ENCODE measurements around the gene TMEM200A. TPM values are rescaled to one million over a fixed set of nuclear protein-coding genes. Genes with fewer than 3 reads are reported as not detected.

The TMEM200A gene
- total and polyA plus RNA-seq, 10 of the 15 experiments (the other 5 are each of a cell fraction or from before 2014, with no cell fraction given), result 5.5 to 12.4 (median 9.6) TPM

DNA sequence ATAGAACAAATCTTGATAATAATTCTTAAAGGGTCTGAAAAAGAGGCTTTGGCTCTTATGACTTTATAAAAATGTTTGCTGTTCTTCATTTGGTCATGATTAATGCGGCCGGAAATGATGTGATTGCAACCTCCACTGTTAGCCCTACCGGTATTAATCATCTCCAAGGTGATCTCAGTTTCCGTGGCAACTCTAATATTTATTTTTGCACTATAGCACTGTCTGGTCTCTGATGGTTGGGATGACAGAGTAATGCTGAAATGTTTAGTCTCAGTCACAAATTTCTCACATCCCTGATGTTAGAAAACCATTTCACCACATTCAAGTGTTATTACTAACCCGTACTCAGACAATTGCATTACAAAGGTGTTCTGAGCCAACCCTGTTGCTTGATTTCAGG lies 87.4 kb downstream of the TMEM200A start (continued):
- TF ChIP-seq HCFC1 (IDR thresholded peaks at IDR 0.05; ENCODE audit: low read length) (no peak), CBX3 (IDR thresholded peaks at IDR 0.05; ENCODE audit: borderline replicate concordance, low read depth) (no peak), CREB1 (IDR thresholded peaks at IDR 0.05; ENCODE audit: low read depth) (peak; percentile 19; the same call in 1 of the 2 replicates), TBL1XR1 (IDR thresholded peaks at IDR 0.05; ENCODE audit: low read depth, low read length) (no peak), NBN (IDR thresholded peaks at IDR 0.05) (no peak), MYB (IDR thresholded peaks at IDR 0.05; ENCODE audit: borderline replicate concordance, low read depth, low read length) (no peak), RBBP5 (conservative IDR thresholded peaks at IDR 0.05) (no peak), SIN3A (IDR thresholded peaks at IDR 0.05; ENCODE audit: low read depth, low read length) (no peak), NFYA (IDR thresholded peaks at IDR 0.05; ENCODE audit: borderline replicate concordance, low read depth, low read length) (no peak), BHLHE40 (IDR thresholded peaks at IDR 0.05; ENCODE audit: borderline replicate concordance in 1 of 2, low read depth in 2 of 2, low read length in 1 of 2) (no peak), RUNX3 (IDR thresholded peaks at IDR 0.05; ENCODE audit: low read length) (peak; percentile 62; the same call in 1 of the 2 replicates), POLR2AphosphoS5 (IDR thresholded peaks at IDR 0.05; ENCODE audit: low read length) (no peak), ZNF622 (IDR thresholded peaks at IDR 0.05) (no peak), CBX5 (IDR thresholded peaks at IDR 0.05; ENCODE audit: low read depth) (no peak), RB1 (IDR thresholded peaks at IDR 0.05; ENCODE audit: borderline replicate concordance) (no peak), TARDBP (IDR thresholded peaks at IDR 0.05; ENCODE audit: borderline replicate concordance) (no peak), SREBF1 (IDR thresholded peaks at IDR 0.05; ENCODE audit: low read length) (no peak), ZBED1 (IDR thresholded peaks at IDR 0.05; ENCODE audit: borderline replicate concordance) (no peak), RFX5 (IDR thresholded peaks at IDR 0.05; ENCODE audit: low read depth, low read length) (no peak), SMC3 (IDR thresholded peaks at IDR 0.05; ENCODE audit: borderline replicate concordance, low read length) (no peak), SUZ12 (IDR thresholded peaks at IDR 0.05; ENCODE audit: unreplicated experiment) (no peak), CEBPB (IDR thresholded peaks at IDR 0.05; ENCODE audit: borderline replicate concordance in 1 of 2, low read depth in 2 of 2, low read length in 2 of 2) (no peak), NR2C1 (IDR thresholded peaks at IDR 0.05) (no peak), FOXM1 (IDR thresholded peaks at IDR 0.05; ENCODE audit: low read depth, low read length) (peak; percentile 43; the same call in 1 of the 2 replicates)
- TF ChIP-seq, protein P1, sequence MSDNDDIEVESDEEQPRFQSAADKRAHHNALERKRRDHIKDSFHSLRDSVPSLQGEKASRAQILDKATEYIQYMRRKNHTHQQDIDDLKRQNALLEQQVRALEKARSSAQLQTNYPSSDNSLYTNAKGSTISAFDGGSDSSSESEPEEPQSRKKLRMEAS (IDR thresholded peaks at IDR 0.05; ENCODE audit: low read depth, low read length), result no peak
- TF ChIP-seq, protein P2, sequence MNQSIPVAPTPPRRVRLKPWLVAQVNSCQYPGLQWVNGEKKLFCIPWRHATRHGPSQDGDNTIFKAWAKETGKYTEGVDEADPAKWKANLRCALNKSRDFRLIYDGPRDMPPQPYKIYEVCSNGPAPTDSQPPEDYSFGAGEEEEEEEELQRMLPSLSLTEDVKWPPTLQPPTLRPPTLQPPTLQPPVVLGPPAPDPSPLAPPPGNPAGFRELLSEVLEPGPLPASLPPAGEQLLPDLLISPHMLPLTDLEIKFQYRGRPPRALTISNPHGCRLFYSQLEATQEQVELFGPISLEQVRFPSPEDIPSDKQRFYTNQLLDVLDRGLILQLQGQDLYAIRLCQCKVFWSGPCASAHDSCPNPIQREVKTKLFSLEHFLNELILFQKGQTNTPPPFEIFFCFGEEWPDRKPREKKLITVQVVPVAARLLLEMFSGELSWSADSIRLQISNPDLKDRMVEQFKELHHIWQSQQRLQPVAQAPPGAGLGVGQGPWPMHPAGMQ (IDR thresholded peaks at IDR 0.05; ENCODE audit: borderline replicate concordance), result no peak
- TF ChIP-seq, protein P3, sequence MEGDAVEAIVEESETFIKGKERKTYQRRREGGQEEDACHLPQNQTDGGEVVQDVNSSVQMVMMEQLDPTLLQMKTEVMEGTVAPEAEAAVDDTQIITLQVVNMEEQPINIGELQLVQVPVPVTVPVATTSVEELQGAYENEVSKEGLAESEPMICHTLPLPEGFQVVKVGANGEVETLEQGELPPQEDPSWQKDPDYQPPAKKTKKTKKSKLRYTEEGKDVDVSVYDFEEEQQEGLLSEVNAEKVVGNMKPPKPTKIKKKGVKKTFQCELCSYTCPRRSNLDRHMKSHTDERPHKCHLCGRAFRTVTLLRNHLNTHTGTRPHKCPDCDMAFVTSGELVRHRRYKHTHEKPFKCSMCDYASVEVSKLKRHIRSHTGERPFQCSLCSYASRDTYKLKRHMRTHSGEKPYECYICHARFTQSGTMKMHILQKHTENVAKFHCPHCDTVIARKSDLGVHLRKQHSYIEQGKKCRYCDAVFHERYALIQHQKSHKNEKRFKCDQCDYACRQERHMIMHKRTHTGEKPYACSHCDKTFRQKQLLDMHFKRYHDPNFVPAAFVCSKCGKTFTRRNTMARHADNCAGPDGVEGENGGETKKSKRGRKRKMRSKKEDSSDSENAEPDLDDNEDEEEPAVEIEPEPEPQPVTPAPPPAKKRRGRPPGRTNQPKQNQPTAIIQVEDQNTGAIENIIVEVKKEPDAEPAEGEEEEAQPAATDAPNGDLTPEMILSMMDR (IDR thresholded peaks at IDR 0.05 in 2 of 3, conservative IDR thresholded peaks at IDR 0.05 in 1 of 3; ENCODE audit: control insufficient read depth in 2 of 3, extremely low read depth in 1 of 3, insufficient read depth in 1 of 3, low read depth in 3 of 3, low read length in 3 of 3), result no peak
- TF ChIP-seq, protein P4, sequence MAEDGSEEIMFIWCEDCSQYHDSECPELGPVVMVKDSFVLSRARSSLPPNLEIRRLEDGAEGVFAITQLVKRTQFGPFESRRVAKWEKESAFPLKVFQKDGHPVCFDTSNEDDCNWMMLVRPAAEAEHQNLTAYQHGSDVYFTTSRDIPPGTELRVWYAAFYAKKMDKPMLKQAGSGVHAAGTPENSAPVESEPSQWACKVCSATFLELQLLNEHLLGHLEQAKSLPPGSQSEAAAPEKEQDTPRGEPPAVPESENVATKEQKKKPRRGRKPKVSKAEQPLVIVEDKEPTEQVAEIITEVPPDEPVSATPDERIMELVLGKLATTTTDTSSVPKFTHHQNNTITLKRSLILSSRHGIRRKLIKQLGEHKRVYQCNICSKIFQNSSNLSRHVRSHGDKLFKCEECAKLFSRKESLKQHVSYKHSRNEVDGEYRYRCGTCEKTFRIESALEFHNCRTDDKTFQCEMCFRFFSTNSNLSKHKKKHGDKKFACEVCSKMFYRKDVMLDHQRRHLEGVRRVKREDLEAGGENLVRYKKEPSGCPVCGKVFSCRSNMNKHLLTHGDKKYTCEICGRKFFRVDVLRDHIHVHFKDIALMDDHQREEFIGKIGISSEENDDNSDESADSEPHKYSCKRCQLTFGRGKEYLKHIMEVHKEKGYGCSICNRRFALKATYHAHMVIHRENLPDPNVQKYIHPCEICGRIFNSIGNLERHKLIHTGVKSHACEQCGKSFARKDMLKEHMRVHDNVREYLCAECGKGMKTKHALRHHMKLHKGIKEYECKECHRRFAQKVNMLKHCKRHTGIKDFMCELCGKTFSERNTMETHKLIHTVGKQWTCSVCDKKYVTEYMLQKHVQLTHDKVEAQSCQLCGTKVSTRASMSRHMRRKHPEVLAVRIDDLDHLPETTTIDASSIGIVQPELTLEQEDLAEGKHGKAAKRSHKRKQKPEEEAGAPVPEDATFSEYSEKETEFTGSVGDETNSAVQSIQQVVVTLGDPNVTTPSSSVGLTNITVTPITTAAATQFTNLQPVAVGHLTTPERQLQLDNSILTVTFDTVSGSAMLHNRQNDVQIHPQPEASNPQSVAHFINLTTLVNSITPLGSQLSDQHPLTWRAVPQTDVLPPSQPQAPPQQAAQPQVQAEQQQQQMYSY (CRISPR knock-in tag; IDR thresholded peaks at IDR 0.05), result no peak
